ENCODE measurements around the gene ECM1.

DNA sequence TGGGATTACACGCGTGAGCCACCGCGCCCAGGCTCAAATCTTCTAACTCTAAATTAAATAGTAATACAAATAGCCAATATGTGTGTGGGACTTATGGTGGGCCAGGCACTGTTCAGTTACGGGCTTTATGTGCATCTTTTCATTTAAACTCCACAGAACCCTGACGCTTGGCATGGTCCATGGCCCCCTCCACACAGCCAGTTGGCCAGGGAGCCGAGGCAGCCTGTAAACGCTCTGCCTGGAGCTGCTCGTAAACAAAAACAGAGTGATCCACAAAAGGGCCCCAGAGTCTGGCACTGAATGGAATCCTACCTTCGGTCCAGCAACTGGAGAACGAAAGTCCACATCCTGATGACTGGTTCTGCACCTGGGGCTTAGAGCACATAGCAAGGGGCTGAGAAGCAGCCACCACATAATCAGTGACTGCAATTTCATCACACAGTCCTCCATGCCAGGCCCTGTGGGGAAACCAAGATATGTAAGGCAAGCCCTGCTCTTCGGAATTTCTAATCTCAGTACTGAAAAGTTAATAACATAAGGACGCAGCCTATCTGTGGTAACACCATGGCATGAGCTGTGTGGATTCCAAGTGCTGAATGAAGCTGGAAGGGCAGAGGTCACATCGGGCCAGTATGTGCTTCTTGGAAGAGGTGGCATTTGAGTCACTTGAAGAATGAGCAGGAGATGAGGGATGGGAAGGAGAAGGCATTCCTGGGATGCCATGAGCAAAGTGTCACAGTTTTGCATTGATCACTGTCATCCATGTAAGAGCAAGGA is 27.8 kb downstream of the ECM1 start:
- TF ChIP-seq, protein P1, sequence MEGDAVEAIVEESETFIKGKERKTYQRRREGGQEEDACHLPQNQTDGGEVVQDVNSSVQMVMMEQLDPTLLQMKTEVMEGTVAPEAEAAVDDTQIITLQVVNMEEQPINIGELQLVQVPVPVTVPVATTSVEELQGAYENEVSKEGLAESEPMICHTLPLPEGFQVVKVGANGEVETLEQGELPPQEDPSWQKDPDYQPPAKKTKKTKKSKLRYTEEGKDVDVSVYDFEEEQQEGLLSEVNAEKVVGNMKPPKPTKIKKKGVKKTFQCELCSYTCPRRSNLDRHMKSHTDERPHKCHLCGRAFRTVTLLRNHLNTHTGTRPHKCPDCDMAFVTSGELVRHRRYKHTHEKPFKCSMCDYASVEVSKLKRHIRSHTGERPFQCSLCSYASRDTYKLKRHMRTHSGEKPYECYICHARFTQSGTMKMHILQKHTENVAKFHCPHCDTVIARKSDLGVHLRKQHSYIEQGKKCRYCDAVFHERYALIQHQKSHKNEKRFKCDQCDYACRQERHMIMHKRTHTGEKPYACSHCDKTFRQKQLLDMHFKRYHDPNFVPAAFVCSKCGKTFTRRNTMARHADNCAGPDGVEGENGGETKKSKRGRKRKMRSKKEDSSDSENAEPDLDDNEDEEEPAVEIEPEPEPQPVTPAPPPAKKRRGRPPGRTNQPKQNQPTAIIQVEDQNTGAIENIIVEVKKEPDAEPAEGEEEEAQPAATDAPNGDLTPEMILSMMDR (IDR thresholded peaks at IDR 0.05; ENCODE audit: low read length): no peak
- TF ChIP-seq EZH2phosphoT487 (IDR thresholded peaks at IDR 0.05; ENCODE audit: low read length): no peak

Measured in MM.1S (cell line).